ENCODE measurements around the gene EYS.

EYS gene

DNA sequence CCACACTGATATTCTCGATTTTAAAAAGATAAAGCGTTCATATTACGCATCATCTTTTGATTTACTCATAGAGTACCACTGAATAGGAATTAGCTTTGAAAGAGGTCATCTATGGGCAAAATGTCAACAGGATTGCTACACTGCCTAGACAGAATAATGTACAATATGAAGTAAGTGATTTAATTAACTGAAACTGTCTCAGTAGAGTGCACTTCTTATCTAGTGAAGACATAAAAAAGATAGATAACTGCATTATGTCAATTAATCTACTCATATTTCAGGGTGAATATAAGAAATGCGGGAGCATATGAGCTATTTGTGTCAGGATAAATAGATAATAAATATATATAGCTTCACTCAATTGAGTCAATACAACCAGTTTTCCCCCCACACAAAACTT, 723.9 kb downstream of the EYS start:
- Histone ChIP-seq H3K23ac (ENCODE audit: low read length in 2 of 2) (no peak overlapping the region), H3K4ac (ENCODE audit: low read depth in 1 of 2, low read length in 2 of 2) (no peak overlapping the region), H2BK5ac (ENCODE audit: low read depth, low read length, poor library complexity, severe bottlenecking) (no peak overlapping the region), H3K27ac (ENCODE audit: low read length, poor library complexity, severe bottlenecking) (no peak overlapping the region), H3K14ac (ENCODE audit: low read length in 2 of 2) (no peak overlapping the region), H3K36me3 (ENCODE audit: control insufficient read depth in 1 of 2, insufficient read depth in 2 of 2, low read depth in 1 of 2, low read length in 2 of 2) (no peaks in the 10 kb centered on the region), H3K4me1 (ENCODE audit: control insufficient read depth, insufficient read depth, low read depth, low read length) (peaks cover 1% of the 10 kb centered on the region), H2BK15ac (ENCODE audit: low read depth, poor library complexity, severe bottlenecking) (no peak overlapping the region), H3K4me2 (ENCODE audit: low read length, poor library complexity, severe bottlenecking) (no peak overlapping the region), H3K4me3 (ENCODE audit: insufficient read depth in 1 of 2, low read depth in 1 of 2, low read length in 2 of 2) (no peak overlapping the region), H3K27me3 (ENCODE audit: control insufficient read depth in 1 of 2, insufficient read depth in 1 of 2, low read length in 2 of 2) (no peaks in the 10 kb centered on the region), H2AFZ (ENCODE audit: low read depth, low read length) (no peak overlapping the region), H3K9me3 (ENCODE audit: control insufficient read depth, low read length) (no peaks in the 10 kb centered on the region), H4K8ac (ENCODE audit: low read length) (no peak overlapping the region), H2AK5ac (ENCODE audit: low read length, severe bottlenecking) (no peak overlapping the region), H2BK12ac (ENCODE audit: low read length in 2 of 2) (no peak overlapping the region), H3K18ac (ENCODE audit: low read depth in 1 of 2, low read length in 2 of 2) (no peak overlapping the region), H3K9ac (ENCODE audit: low read length) (no peak overlapping the region), H4K91ac (ENCODE audit: low read length) (no peak overlapping the region), H2BK120ac (ENCODE audit: low read depth, low read length) (no peak overlapping the region), H3K79me1 (replicated peaks; ENCODE audit: low read length, poor library complexity, severe bottlenecking) (no peaks in the 10 kb centered on the region)
- 100% methylated on average over 1 of the region's 4 CpGs for WGBS
- DNase-seq: no peak

DNA sequence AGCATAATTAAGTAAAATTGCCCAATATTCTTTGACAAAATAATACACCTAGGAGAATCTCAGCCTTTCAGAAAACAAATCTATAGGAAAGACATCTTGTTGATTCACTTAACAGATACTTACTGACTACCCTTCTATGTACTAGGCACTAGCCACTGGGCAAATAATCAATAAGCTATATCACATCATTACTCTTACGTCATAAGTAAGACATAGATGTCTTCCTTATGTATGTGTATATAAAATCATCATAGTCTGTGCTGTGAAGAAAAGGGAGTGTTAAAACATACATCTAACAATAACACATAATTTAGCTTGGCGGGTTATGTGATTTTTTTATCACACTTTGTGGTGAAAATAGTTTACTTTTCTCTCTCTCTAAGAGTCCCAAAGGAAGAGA, 733.9 kb downstream of the EYS start:
- DNase-seq: no peak
- Histone ChIP-seq H3K23ac (ENCODE audit: low read length in 2 of 2) (no peak overlapping the region), H3K18ac (ENCODE audit: low read depth in 1 of 2, low read length in 2 of 2) (no peak overlapping the region), H4K8ac (ENCODE audit: low read length) (no peak overlapping the region), H2BK5ac (ENCODE audit: low read depth, low read length, poor library complexity, severe bottlenecking) (no peak overlapping the region), H3K14ac (ENCODE audit: low read length in 2 of 2) (no peak overlapping the region), H2BK12ac (ENCODE audit: low read length in 2 of 2) (no peak overlapping the region), H2AK5ac (ENCODE audit: low read length, severe bottlenecking) (no peak overlapping the region), H3K4me1 (ENCODE audit: control insufficient read depth, insufficient read depth, low read depth, low read length) (no peaks in the 10 kb centered on the region), H3K4me3 (ENCODE audit: insufficient read depth in 1 of 2, low read depth in 1 of 2, low read length in 2 of 2) (no peak overlapping the region), H3K4ac (ENCODE audit: low read depth in 1 of 2, low read length in 2 of 2) (no peak overlapping the region), H2AFZ (ENCODE audit: low read depth, low read length) (no peak overlapping the region), H3K27me3 (ENCODE audit: control insufficient read depth in 1 of 2, insufficient read depth in 1 of 2, low read length in 2 of 2) (no peaks in the 10 kb centered on the region), H3K79me1 (replicated peaks; ENCODE audit: low read length, poor library complexity, severe bottlenecking) (no peaks in the 10 kb centered on the region), H2BK120ac (ENCODE audit: low read depth, low read length) (no peak overlapping the region), H3K4me2 (ENCODE audit: low read length, poor library complexity, severe bottlenecking) (no peak overlapping the region), H3K9me3 (ENCODE audit: control insufficient read depth, low read length) (no peaks in the 10 kb centered on the region), H2BK15ac (ENCODE audit: low read depth, poor library complexity, severe bottlenecking) (no peak overlapping the region), H3K9ac (ENCODE audit: low read length) (no peak overlapping the region), H3K27ac (ENCODE audit: low read length, poor library complexity, severe bottlenecking) (no peak overlapping the region), H3K36me3 (ENCODE audit: control insufficient read depth in 1 of 2, insufficient read depth in 2 of 2, low read depth in 1 of 2, low read length in 2 of 2) (no peaks in the 10 kb centered on the region), H4K91ac (ENCODE audit: low read length) (no peak overlapping the region)
- no CpG with 5 or more reads among the region's 2 CpGs for WGBS

DNA sequence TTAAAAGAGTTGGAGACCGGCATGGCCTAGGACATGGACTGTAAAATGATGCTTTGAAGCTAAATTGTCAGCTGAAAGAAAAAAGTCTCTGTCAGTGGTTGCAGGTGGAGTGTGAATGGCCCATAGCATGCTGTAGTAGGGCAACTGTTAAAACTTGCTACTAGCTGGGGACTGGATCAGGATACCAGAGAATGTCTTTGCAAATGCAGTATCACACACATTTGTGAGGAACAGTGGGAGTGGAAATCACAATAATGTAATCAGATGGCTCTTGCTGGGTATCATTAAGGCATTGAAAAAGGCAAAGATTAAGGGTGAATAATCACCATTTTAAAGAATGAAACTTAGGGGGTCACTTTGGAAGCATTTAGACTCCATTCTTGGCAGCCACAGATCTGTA, 737.9 kb downstream of the EYS start:
- H2BK15ac ChIP-seq (ENCODE audit: low read depth, poor library complexity, severe bottlenecking): no peak overlapping the region
- no peak overlapping the region for H2BK120ac ChIP-seq (ENCODE audit: low read depth, low read length)
- no peak overlapping the region for H3K9ac ChIP-seq (ENCODE audit: low read length)
- H3K36me3 ChIP-seq (ENCODE audit: control insufficient read depth in 1 of 2, insufficient read depth in 2 of 2, low read depth in 1 of 2, low read length in 2 of 2): no peaks in the 10 kb centered on the region
- no peak overlapping the region for H3K27ac ChIP-seq (ENCODE audit: low read length, poor library complexity, severe bottlenecking)
- 95% methylated on average over 1 of the region's 1 CpG for WGBS
- no peak overlapping the region for H3K23ac ChIP-seq (ENCODE audit: low read length in 2 of 2)
- H3K9me3 ChIP-seq (ENCODE audit: control insufficient read depth, low read length): no peaks in the 10 kb centered on the region
- H4K91ac ChIP-seq (ENCODE audit: low read length): no peak overlapping the region
- no peaks in the 10 kb centered on the region for H3K79me1 ChIP-seq (replicated peaks; ENCODE audit: low read length, poor library complexity, severe bottlenecking)
- no peak overlapping the region for H2BK5ac ChIP-seq (ENCODE audit: low read depth, low read length, poor library complexity, severe bottlenecking)
- H3K27me3 ChIP-seq (ENCODE audit: control insufficient read depth in 1 of 2, insufficient read depth in 1 of 2, low read length in 2 of 2): no peaks in the 10 kb centered on the region
- H3K4me2 ChIP-seq (ENCODE audit: low read length, poor library complexity, severe bottlenecking): no peak overlapping the region
- no peak overlapping the region for H3K4me3 ChIP-seq (ENCODE audit: insufficient read depth in 1 of 2, low read depth in 1 of 2, low read length in 2 of 2)
- DNase-seq: no peak
- no peak overlapping the region for H2AK5ac ChIP-seq (ENCODE audit: low read length, severe bottlenecking)
- H3K14ac ChIP-seq (ENCODE audit: low read length in 2 of 2): no peak overlapping the region
- H3K18ac ChIP-seq (ENCODE audit: low read depth in 1 of 2, low read length in 2 of 2): no peak overlapping the region
- no peak overlapping the region for H2BK12ac ChIP-seq (ENCODE audit: low read length in 2 of 2)
- H3K4ac ChIP-seq (ENCODE audit: low read depth in 1 of 2, low read length in 2 of 2): no peak overlapping the region
- H2AFZ ChIP-seq (ENCODE audit: low read depth, low read length): no peak overlapping the region
- no peak overlapping the region for H4K8ac ChIP-seq (ENCODE audit: low read length)
- no peaks in the 10 kb centered on the region for H3K4me1 ChIP-seq (ENCODE audit: control insufficient read depth, insufficient read depth, low read depth, low read length)

DNA sequence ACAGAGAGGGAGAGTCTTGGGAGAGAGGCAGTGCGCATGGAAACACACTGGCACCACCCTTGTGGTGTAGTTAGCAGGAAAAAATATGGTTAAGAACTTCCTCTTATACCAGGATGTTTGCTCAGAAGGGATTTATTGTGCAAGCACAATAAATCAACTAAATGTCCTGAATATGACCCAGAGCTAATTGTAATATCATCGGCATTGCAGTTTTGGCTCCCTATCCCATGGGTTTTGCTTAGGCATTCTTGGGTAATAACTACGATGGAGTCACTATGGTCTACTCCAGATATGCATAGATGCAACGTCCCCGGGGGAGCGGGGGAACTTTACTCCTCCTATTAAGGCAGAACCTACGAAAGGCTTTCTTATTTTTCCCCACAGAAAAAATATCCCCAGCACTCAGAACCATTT, 751.6 kb downstream of the EYS start:
- no peak overlapping the region for H3K4me3 ChIP-seq (ENCODE audit: insufficient read depth in 1 of 2, low read depth in 1 of 2, low read length in 2 of 2)
- DNase-seq: no peak
- H4K91ac ChIP-seq (ENCODE audit: low read length): no peak overlapping the region
- H3K27ac ChIP-seq (ENCODE audit: low read length, poor library complexity, severe bottlenecking): no peak overlapping the region
- H2BK15ac ChIP-seq (ENCODE audit: low read depth, poor library complexity, severe bottlenecking): no peak overlapping the region
- H3K36me3 ChIP-seq (ENCODE audit: control insufficient read depth in 1 of 2, insufficient read depth in 2 of 2, low read depth in 1 of 2, low read length in 2 of 2): no peaks in the 10 kb centered on the region
- no peak overlapping the region for H2BK5ac ChIP-seq (ENCODE audit: low read depth, low read length, poor library complexity, severe bottlenecking)
- H3K27me3 ChIP-seq (ENCODE audit: control insufficient read depth in 1 of 2, insufficient read depth in 1 of 2, low read length in 2 of 2): no peaks in the 10 kb centered on the region
- H3K4me2 ChIP-seq (ENCODE audit: low read length, poor library complexity, severe bottlenecking): no peak overlapping the region
- H3K18ac ChIP-seq (ENCODE audit: low read depth in 1 of 2, low read length in 2 of 2): no peak overlapping the region
- H4K8ac ChIP-seq (ENCODE audit: low read length): no peak overlapping the region
- no peak overlapping the region for H3K23ac ChIP-seq (ENCODE audit: low read length in 2 of 2)
- H3K9ac ChIP-seq (ENCODE audit: low read length): no peak overlapping the region
- H3K4me1 ChIP-seq (ENCODE audit: control insufficient read depth, insufficient read depth, low read depth, low read length): no peaks in the 10 kb centered on the region
- H2BK120ac ChIP-seq (ENCODE audit: low read depth, low read length): no peak overlapping the region
- H3K79me1 ChIP-seq (replicated peaks; ENCODE audit: low read length, poor library complexity, severe bottlenecking): no peaks in the 10 kb centered on the region
- no peak overlapping the region for H3K4ac ChIP-seq (ENCODE audit: low read depth in 1 of 2, low read length in 2 of 2)
- no peak overlapping the region for H3K14ac ChIP-seq (ENCODE audit: low read length in 2 of 2)
- H3K9me3 ChIP-seq (ENCODE audit: control insufficient read depth, low read length): no peaks in the 10 kb centered on the region
- no peak overlapping the region for H2BK12ac ChIP-seq (ENCODE audit: low read length in 2 of 2)
- no peak overlapping the region for H2AFZ ChIP-seq (ENCODE audit: low read depth, low read length)
- WGBS: 87% methylated on average over 7 of the region's 7 CpGs
- no peak overlapping the region for H2AK5ac ChIP-seq (ENCODE audit: low read length, severe bottlenecking)

Data from mesenchymal stem cell (in vitro differentiated cells and primary cell).